Measurements from ENCODE around the gene FGF4.

FGF4 gene

GRCh38 chr11:69775163-69775755, at the start of gene FGF4:
FGF4 (minus strand) TSS chr11:69775341; CDS start chr11:69775084, 257 bp downstream.
- no peak for DNase-seq

- DNase-seq: no peak
Measured at GRCh38 chr11:69823641-69824265, 48.6 kb upstream of the FGF4 start.

GRCh38 chr11:69822676-69823494, 47.7 kb upstream of the FGF4 start:
- no peak for DNase-seq

- DNase-seq: no peak
Measured at GRCh38 chr11:69821511-69822040, 46.4 kb upstream of the FGF4 start.

GRCh38 chr11:69820441-69820840, 45.3 kb upstream of the FGF4 start:
- DNase-seq: no peak

- DNase-seq: no peak
Measured at GRCh38 chr11:69819541-69820070, 44.5 kb upstream of the FGF4 start.

- no peak for DNase-seq
Measured at GRCh38 chr11:69818603-69819441, 43.7 kb upstream of the FGF4 start, which contains the start of gene FGF3. FGF3 (minus strand) TSS chr11:69819416; CDS start chr11:69818933, 483 bp downstream.

GRCh38 chr11:69818231-69818602, 43.1 kb upstream of the FGF4 start:
- DNase-seq: no peak

- DNase-seq: no peak
Measured at GRCh38 chr11:69817265-69818230, 42.4 kb upstream of the FGF4 start.

- no peak for DNase-seq
Measured at GRCh38 chr11:69816671-69817070, 41.5 kb upstream of the FGF4 start.

GRCh38 chr11:69815973-69816372, 40.8 kb upstream of the FGF4 start:
- no peak for DNase-seq

GRCh38 chr11:69814902-69815301, 39.8 kb upstream of the FGF4 start:
- no peak for DNase-seq

- no peak for DNase-seq
Measured at GRCh38 chr11:69814411-69814810, 39.3 kb upstream of the FGF4 start.

- DNase-seq: no peak
Measured at GRCh38 chr11:69813839-69814238, 38.7 kb upstream of the FGF4 start.

- no peak for DNase-seq
Measured at GRCh38 chr11:69812946-69813345, 37.8 kb upstream of the FGF4 start.

GRCh38 chr11:69812256-69812655, 37.1 kb upstream of the FGF4 start:
- DNase-seq: no peak

GRCh38 chr11:69811431-69811830, 36.3 kb upstream of the FGF4 start:
- DNase-seq: no peak

GRCh38 chr11:69810289-69811118, 35.4 kb upstream of the FGF4 start:
- no peak for DNase-seq

- no peak for DNase-seq
Measured at GRCh38 chr11:69808667-69809086, 33.5 kb upstream of the FGF4 start.

- DNase-seq: no peak
Measured at GRCh38 chr11:69807106-69807815, 32.1 kb upstream of the FGF4 start.
